ENCODE measurements around the gene EPB41L5.
"Not testable (repeated sequence)": the region's sequence is repeated elsewhere in the genome, so short reads cannot be mapped to it uniquely, and the experiment has no call there.

Gene EPB41L5

GRCh38 chr2:120100627-120101026 lies 87.8 kb downstream of the EPB41L5 start:
- DNase-seq (ENCODE audit: low read depth in 2 of 2): no peak

- DNase-seq (ENCODE audit: low read depth in 2 of 2): no peak
Observed at GRCh38 chr2:120103723-120104467, 91.0 kb downstream of the EPB41L5 start.

- DNase-seq (ENCODE audit: low read depth in 2 of 2): no peak
Observed at GRCh38 chr2:120104772-120105171, 91.9 kb downstream of the EPB41L5 start.

GRCh38 chr2:120105360-120105759 lies 92.5 kb downstream of the EPB41L5 start:
- DNase-seq (ENCODE audit: low read depth in 2 of 2): no peak

GRCh38 chr2:120108049-120108448 lies 95.2 kb downstream of the EPB41L5 start:
- DNase-seq (ENCODE audit: low read depth in 2 of 2): no peak

- no peak for DNase-seq (ENCODE audit: low read depth in 2 of 2)
Observed at GRCh38 chr2:120108749-120109148, 95.9 kb downstream of the EPB41L5 start.

- DNase-seq (ENCODE audit: low read depth in 2 of 2): no peak
Observed at GRCh38 chr2:120109186-120110061, 96.5 kb downstream of the EPB41L5 start.

- no peak for DNase-seq (ENCODE audit: low read depth in 2 of 2)
Observed at GRCh38 chr2:120110062-120110362, 97.1 kb downstream of the EPB41L5 start.

- no peak for DNase-seq (ENCODE audit: low read depth in 2 of 2)
Observed at GRCh38 chr2:120110507-120110906, 97.6 kb downstream of the EPB41L5 start.

- no peak for DNase-seq (ENCODE audit: low read depth in 2 of 2)
Observed at GRCh38 chr2:120111193-120111592, 98.3 kb downstream of the EPB41L5 start.

- DNase-seq (ENCODE audit: low read depth in 2 of 2): no peak
Observed at GRCh38 chr2:120118018-120118417, 105.1 kb downstream of the EPB41L5 start.

- DNase-seq (ENCODE audit: low read depth in 2 of 2): no peak
Observed at GRCh38 chr2:120118471-120118870, 105.6 kb downstream of the EPB41L5 start.

GRCh38 chr2:120121337-120121736 lies 108.5 kb downstream of the EPB41L5 start:
- not testable (repeated sequence) for DNase-seq (ENCODE audit: low read depth in 2 of 2)

GRCh38 chr2:120123090-120123489 lies 110.2 kb downstream of the EPB41L5 start:
- no peak for DNase-seq (ENCODE audit: low read depth in 2 of 2)

- DNase-seq (ENCODE audit: low read depth in 2 of 2): no peak
Observed at GRCh38 chr2:120125195-120125594, 112.3 kb downstream of the EPB41L5 start.

- DNase-seq (ENCODE audit: low read depth in 2 of 2): no peak
Observed at GRCh38 chr2:120128216-120128615, 115.3 kb downstream of the EPB41L5 start.

- no peak for DNase-seq (ENCODE audit: low read depth in 2 of 2)
Observed at GRCh38 chr2:120132190-120132589, 119.3 kb downstream of the EPB41L5 start.

- DNase-seq (ENCODE audit: low read depth in 2 of 2): no peak
Observed at GRCh38 chr2:120132691-120133090, 119.8 kb downstream of the EPB41L5 start.

GRCh38 chr2:120133572-120134244 lies 120.8 kb downstream of the EPB41L5 start:
- no peak for DNase-seq (ENCODE audit: low read depth in 2 of 2)

- no peak for DNase-seq (ENCODE audit: low read depth in 2 of 2)
Observed at GRCh38 chr2:120134263-120134662, 121.4 kb downstream of the EPB41L5 start.

GRCh38 chr2:120135013-120135412 lies 122.1 kb downstream of the EPB41L5 start:
- not testable (repeated sequence) for DNase-seq (ENCODE audit: low read depth in 2 of 2)

GRCh38 chr2:120140866-120141265 lies 128.0 kb downstream of the EPB41L5 start:
- no peak for DNase-seq (ENCODE audit: low read depth in 2 of 2)
